Left renal pelvis (tissue), 4 donors: ENCODE results near the gene NSMCE4A. TPM values are rescaled to one million over a fixed set of nuclear protein-coding genes. Genes with fewer than 3 reads are reported as not detected.
"Not testable (repeated sequence)": the region's sequence is repeated elsewhere in the genome, so short reads cannot be mapped to it uniquely, and the experiment has no call there.

Experiments used
- DNase-seq, 4 donors: peaks; one replicate each; pipeline ENCODE4 v3.0.0-alpha.2; 2013; ENCODE audit warnings: low read depth in 4 of 4, low spot score in 3 of 4
- polyA plus RNA-seq, 4 donors: library from polyadenylated mRNA; unstranded; fragments of 120-200 nt; gene quantifications; one replicate each; pipeline ENCODE4 v1.2.1, GENCODE V29; 2013; ENCODE audit not compliant: insufficient read length in 4 of 4

Gene NSMCE4A
- polyA plus RNA-seq, 4 donors: 68.1 to 98.0 (median 81.6) TPM

DNA sequence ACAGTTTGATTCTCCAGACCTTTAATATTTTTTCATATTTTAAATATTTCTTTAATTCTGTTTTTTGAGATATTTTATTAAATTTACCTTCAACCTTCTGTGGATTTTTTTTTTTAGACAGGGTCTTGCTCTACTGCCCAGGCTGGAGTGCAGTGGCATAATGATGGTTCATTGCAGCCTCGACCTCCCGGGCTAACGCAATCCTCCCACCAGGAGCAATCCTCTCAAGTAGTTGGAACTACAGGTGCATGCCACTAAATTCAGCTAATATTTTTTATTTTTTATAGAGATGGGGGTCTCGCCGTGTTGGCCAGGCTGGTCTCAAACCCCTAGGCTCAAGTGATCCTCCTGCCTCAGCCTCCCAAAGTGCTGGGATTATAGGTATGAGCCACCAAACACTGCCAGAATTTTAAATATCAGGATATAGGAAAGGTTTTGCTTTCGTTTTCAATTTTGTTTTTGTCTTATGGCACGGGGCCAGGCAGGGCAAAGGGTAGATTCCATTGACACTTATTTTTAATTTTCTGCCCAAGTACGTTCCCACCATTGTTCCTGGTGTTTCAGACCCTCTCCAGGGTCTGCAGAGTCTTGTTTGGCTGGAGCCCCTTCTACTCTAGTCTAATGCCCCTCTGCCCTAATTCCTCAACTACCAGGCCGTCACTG lies 15.1 kb upstream of the NSMCE4A start:
- no peak for DNase-seq

GRCh38 chr10:121988361-121989324 lies 13.6 kb upstream of the NSMCE4A start, which contains the start of gene TACC2:
Gene TACC2, plus strand, starts transcription at chr10:121989163. Its CDS starts 32,819 bp downstream, at chr10:122021982.
- no peak for DNase-seq

GRCh38 chr10:121984463-121984862 lies 9.4 kb upstream of the NSMCE4A start:
- no peak for DNase-seq

GRCh38 chr10:121983852-121984251 lies 8.8 kb upstream of the NSMCE4A start:
- no peak for DNase-seq

GRCh38 chr10:121981346-121981745 lies 6.3 kb upstream of the NSMCE4A start:
- DNase-seq: no peak

- no peak for DNase-seq
Observed at GRCh38 chr10:121978511-121978910, 3.5 kb upstream of the NSMCE4A start.

DNA sequence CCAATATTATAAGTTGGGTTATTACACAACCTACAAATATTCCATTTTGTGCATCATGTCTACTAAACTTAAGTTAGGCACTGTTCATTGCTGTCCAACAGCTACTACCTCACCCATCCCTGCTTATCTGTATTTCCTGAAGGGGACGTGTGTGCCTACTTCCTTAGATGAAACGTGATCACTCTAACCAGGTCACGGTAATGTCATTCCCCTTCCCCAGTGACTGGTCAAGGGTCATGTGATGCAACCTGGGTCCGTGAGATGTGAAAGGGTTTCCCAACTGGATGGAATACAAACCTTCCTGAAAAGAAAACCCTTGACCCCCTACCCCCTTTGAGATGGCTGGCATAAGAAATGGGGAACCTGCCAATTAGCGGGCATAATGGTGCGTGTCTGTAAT lies 1.6 kb upstream of the NSMCE4A start:
- DNase-seq: no peak

GRCh38 chr10:121975295-121976086 lies 474 bp upstream of the NSMCE4A start:
- no peak for DNase-seq

- no peak for DNase-seq
Observed at GRCh38 chr10:121974019-121974534, 940 bp downstream of the NSMCE4A start.

DNA sequence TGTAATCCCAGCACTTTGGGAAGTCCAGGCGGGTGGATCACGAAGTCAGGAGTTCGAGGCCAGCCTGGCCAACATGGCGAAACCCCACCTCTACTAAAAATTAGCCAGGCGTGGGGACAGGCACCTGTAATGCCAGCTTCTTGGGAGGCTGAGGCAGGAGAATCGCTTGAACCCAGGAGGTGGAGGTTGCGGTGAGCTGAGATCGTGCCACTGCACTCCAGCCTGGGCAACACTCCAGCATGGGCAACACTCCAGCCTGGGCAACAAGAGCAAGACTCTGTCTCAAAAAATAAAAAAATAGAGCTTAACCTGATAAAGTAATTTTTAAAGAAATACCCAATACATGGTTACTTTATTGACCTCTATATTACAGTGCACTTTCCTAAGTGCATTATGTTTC lies 5.9 kb downstream of the NSMCE4A start:
- not testable (repeated sequence) for DNase-seq

DNA sequence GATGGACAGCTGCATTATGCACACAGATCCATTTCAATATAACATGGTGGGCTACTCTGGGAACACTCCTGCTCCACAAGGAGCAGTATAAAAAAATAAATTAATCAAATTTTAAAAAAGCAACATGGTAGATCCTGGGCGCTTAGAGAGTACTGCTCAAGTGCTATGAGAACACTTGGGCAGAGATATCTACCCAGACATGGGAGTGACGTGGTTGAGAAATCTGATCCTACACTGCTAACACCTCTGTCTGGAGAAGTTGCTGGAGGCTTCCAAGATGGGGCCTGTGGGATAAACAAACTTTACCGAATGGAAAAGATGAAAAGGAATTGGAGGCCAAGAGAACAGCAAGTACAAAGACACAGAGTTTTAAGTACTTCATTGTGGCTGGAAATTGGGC lies 9.0 kb downstream of the NSMCE4A start:
- DNase-seq: no peak

DNA sequence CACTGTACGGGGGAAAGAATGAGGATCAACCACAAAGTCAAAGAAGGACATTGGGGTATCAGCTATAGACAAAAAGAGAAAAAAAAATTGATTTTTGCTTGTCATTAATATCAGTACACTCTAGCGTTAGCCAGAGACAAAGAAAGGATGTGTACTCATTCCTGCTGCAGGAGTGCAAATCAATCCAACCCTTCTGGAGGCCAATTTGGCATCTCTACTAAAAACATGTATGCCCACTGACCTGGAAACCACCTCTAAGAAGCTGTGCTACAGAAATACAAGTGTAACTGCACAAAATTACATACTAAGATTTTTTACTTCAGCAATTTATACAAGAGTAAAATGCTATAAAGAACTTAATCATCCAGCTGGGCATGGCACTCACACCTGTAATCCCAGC lies 13.6 kb downstream of the NSMCE4A start:
- DNase-seq: no peak

DNA sequence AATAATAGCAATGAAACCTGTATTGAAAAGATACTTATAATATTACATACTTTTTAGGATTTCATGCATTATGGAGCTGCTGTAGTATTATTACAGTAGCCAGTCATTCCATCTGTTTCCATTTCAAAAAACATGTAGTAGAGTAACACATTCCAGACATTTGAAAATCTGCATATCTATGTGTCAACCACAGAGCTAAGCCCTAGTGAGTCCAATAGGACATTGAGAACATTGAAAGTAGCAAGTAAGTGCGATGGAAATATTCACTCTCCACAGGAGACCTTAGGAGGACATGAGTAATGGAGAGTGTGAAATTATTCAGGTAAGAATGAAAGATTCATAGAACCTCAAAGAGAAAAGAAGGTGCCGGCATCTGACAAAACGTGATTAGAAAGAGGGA lies 15.3 kb downstream of the NSMCE4A start:
- DNase-seq: no peak

DNA sequence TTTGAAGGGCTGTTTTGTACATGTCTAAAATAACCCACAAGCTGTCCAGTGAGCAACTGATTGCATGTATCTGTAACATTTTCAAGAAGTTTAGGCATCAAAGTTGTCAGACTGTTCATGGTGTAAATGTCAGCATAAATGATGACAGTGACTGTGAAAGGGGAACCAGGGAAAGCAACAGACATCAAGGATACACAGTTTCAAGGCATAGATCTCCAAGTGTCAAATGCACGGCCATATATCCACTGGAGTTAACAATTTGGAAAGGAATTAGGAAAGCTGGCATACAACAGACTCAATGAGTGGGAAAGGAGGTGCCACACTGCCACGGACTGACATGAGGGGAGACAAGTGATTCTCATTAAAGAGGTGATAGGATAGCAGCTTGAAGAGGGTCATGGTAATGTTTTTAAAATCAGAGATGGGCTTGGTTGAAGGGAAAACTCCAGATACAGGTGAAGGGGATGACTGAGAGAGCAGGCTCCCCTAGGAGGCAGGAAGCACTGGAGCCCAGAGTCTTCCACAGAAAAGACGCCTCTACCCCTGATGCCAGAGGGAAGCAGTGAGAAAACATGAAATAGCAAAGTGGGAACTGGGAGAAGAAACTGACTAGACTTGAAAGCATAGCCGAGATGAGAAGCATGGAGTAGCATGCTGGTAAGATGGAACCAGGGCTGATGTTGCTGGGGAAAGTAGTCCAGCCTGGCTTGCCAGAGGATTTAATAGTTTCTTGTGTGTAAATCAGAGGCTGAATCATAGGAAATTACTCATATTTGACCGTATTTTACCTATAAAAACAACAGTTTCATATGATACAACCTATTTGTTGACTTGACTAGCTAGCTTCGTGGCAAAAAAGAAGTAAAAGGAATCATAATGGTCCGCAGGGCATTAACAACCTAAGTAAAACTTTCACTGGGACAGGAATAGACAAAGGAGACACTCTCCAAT lies 18.6 kb downstream of the NSMCE4A start:
- peak in 1 of 4 donors; percentile 50 for DNase-seq

DNA sequence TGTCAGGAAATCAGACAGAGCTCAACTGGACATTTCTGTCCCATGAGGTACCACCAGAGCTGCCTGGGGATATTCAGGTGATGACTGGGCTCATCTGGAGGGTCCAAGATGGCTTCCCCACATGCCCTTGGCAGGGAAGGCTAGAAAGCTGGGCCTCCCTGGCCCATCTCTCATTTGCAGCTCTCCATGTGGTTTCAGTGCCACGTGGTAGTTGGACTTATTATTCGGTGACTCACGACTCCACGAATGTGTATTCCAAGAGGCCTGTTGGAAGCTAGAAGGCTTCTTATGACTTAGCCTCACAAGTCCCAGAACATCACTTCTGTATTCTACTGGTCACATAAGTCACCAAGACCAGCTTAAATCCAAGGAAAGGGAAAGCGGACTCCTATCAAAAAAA lies 22.8 kb downstream of the NSMCE4A start:
- no peak for DNase-seq

DNA sequence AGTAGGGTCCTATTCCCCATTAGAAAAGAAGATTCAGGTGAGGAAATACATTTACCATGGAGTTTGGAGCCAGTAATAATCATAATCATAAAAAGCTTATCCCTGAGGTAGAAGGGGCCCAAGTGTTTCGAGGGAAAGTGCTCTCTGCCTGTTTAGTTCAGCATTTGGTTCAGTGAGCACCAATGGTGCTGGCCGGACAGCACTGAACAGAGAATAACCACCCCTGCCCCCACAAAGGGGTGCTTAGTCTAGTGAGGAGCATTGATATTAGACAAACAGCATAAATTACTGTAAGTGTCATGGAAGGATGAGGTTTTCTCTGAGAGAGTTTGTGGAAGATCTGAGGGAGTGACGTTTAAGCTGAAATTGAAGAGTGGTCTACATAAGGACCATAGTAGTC lies 25.6 kb downstream of the NSMCE4A start:
- no peak for DNase-seq

- DNase-seq: no peak
Observed at GRCh38 chr10:121949049-121949448, 26.0 kb downstream of the NSMCE4A start.

GRCh38 chr10:121947343-121948330 lies 27.4 kb downstream of the NSMCE4A start:
- no peak for DNase-seq
